ENCODE results near the gene PYGO2. TPM values are rescaled to one million over a fixed set of nuclear protein-coding genes. Genes with fewer than 3 reads are reported as not detected.

PYGO2 gene
- total RNA-seq, 1 donor from 2014 or later, result 27.4 TPM

- H3K4me1 ChIP-seq, result peaks cover 97% of the 10 kb centered on the region
- DNase-seq (no peak), ATAC-seq (no peak)
- H3K9me3 ChIP-seq, result no peaks in the 10 kb centered on the region
- intact Hi-C loops (cut with DNase I), result no loop called here
- no peak for TF ChIP-seq CTCF (IDR thresholded peaks at IDR 0.05)
- peaks cover 9% of the 10 kb centered on the region for H3K36me3 ChIP-seq
- H3K27me3 ChIP-seq (ENCODE audit: low read depth), result no peaks in the 10 kb centered on the region
- peak overlapping the region; percentile 49 for H3K4me3 ChIP-seq
- H3K27ac ChIP-seq, result peak overlapping the region; percentile 76
Observed at GRCh38 chr1:155009221-155009711, 47.7 kb upstream of the PYGO2 start.

GRCh38 chr1:155008015-155008941, 46.7 kb upstream of the PYGO2 start:
- H3K4me3 ChIP-seq, result peak overlapping the region; percentile 49
- intact Hi-C loops (cut with DNase I), result no loop called here
- no peaks in the 10 kb centered on the region for H3K27me3 ChIP-seq (ENCODE audit: low read depth)

GRCh38 chr1:155007251-155007828, 45.8 kb upstream of the PYGO2 start:
- peak overlapping the region; percentile 49 for H3K4me3 ChIP-seq
- DNase-seq (no peak), ATAC-seq (no peak)
- intact Hi-C loops (cut with DNase I), result no loop called here
- H3K9me3 ChIP-seq, result no peaks in the 10 kb centered on the region
- no peak for TF ChIP-seq CTCF (IDR thresholded peaks at IDR 0.05)
- no peaks in the 10 kb centered on the region for H3K27me3 ChIP-seq (ENCODE audit: low read depth)
- H3K27ac ChIP-seq, result peak overlapping the region; percentile 76
- H3K36me3 ChIP-seq, result no peaks in the 10 kb centered on the region
- H3K4me1 ChIP-seq, result peaks cover 81% of the 10 kb centered on the region

More at GRCh38 chr1:155008015-155008941, 46.7 kb upstream of the PYGO2 start:
- ATAC-seq (peak; percentile 5 to 20), DNase-seq (no peak)
- H3K36me3 ChIP-seq, result peaks cover 4% of the 10 kb centered on the region
- H3K27ac ChIP-seq, result peak overlapping the region; percentile 76
- no peaks in the 10 kb centered on the region for H3K9me3 ChIP-seq
- H3K4me1 ChIP-seq, result peaks cover 91% of the 10 kb centered on the region
- TF ChIP-seq CTCF (IDR thresholded peaks at IDR 0.05), result no peak

- no peaks in the 10 kb centered on the region for H3K27me3 ChIP-seq (ENCODE audit: low read depth)
- peak overlapping the region; percentile 97 for H3K4me3 ChIP-seq
- H3K27ac ChIP-seq, result peak overlapping the region; percentile 91
- H3K4me1 ChIP-seq, result peaks cover 74% of the 10 kb centered on the region
- H3K9me3 ChIP-seq, result no peaks in the 10 kb centered on the region
- DNase-seq, result no peak
- intact Hi-C loops (cut with DNase I), result no loop called here
- no peak for TF ChIP-seq CTCF (IDR thresholded peaks at IDR 0.05)
- no peak for ATAC-seq
- H3K36me3 ChIP-seq, result no peaks in the 10 kb centered on the region
Observed at GRCh38 chr1:155006601-155007101, 45.1 kb upstream of the PYGO2 start.

- Histone ChIP-seq H3K36me3 (no peaks in the 10 kb centered on the region), H3K4me3 (peak overlapping the region; percentile 97), H3K4me1 (peaks cover 61% of the 10 kb centered on the region), H3K27ac (peak overlapping the region; percentile 91), H3K9me3 (no peaks in the 10 kb centered on the region), H3K27me3 (ENCODE audit: low read depth) (no peaks in the 10 kb centered on the region)
- DNase-seq (peak; percentile 86), ATAC-seq (peak in 1 of 2 donors; percentile 19)
- TF ChIP-seq CTCF (IDR thresholded peaks at IDR 0.05), result no peak
- intact Hi-C loops (cut with DNase I), result no loop called here
Observed at GRCh38 chr1:155005076-155006011, 43.8 kb upstream of the PYGO2 start.

All from lower lobe of right lung (tissue), 2 donors.